Neural progenitor cell (in vitro differentiated cells): Measurements from ENCODE around the gene CNTN5. TPM values are rescaled to one million over a fixed set of nuclear protein-coding genes. Genes with fewer than 3 reads are reported as not detected.
A peak's percentile ranks its signal among the peaks of the same experiment; 100 is the strongest.

Experiments used
- DNase-seq: peaks from one replicate; pipeline ENCODE4 v3.0.0-alpha.2; 2016; ENCODE audit warnings: low spot score
- H2AFZ ChIP-seq: fragments of 200-600 bp; sonication (generic); replicated peaks from 2 replicates; pipeline ENCODE4 v1.6.1; 2016; ENCODE audit warnings: antibody characterized with exemption
- H3F3A ChIP-seq: fragments of 200-600 bp; sonication (generic); 2 replicates; pipeline ENCODE4 v1.6.1; 2016; ENCODE audit warnings: antibody characterized with exemption, low read depth
- H3K27ac ChIP-seq: fragments of 200-600 bp; sonication (generic); 2 replicates; pipeline ENCODE4 v1.5.1; 2016; ENCODE audit warnings: mild to moderate bottlenecking
- H3K27me3 ChIP-seq: fragments of 200-600 bp; sonication (generic); 2 replicates; pipeline ENCODE4 v1.6.1; 2016; ENCODE audit warnings: mild to moderate bottlenecking, moderate library complexity
- H3K36me3 ChIP-seq: fragments of 200-600 bp; sonication (generic); 2 replicates; pipeline ENCODE4 v1.5.1; 2016
- H3K4me1 ChIP-seq: fragments of 200-600 bp; sonication (generic); 2 replicates; pipeline ENCODE4 v1.6.1; 2016; ENCODE audit warnings: mixed run types
- H3K4me2 ChIP-seq: fragments of 200-600 bp; sonication (generic); 2 replicates; pipeline ENCODE4 v1.6.1; 2016
- H3K4me3 ChIP-seq: fragments of 200-600 bp; sonication (generic); 2 replicates; pipeline ENCODE4 v1.5.1; 2016
- H3K79me2 ChIP-seq: fragments of 200-600 bp; sonication (generic); 2 replicates; pipeline ENCODE4 v1.6.1; 2016; ENCODE audit warnings: low read depth
- H3K9ac ChIP-seq: fragments of 200-600 bp; sonication (generic); 2 replicates; pipeline ENCODE4 v1.6.1; 2016
- H3K9me3 ChIP-seq: fragments of 200-600 bp; sonication (generic); 2 replicates; pipeline ENCODE4 v1.5.1; 2016; ENCODE audit warnings: low read depth
- H4K20me1 ChIP-seq: fragments of 200-600 bp; sonication (generic); 2 replicates; pipeline ENCODE4 v1.6.1; 2016; ENCODE audit warnings: low read depth
- H3K27ac Mint-ChIP-seq: 3 replicates; pipeline ENCODE4 v1.8.0; 2021; ENCODE audit warnings: mixed read lengths
- H3K27me3 Mint-ChIP-seq: 2 replicates; pipeline ENCODE4 v1.8.0; 2022; ENCODE audit warnings: low read depth, mild to moderate bottlenecking, inconsistent platforms, moderate library complexity, mixed read lengths; ENCODE audit not compliant: insufficient read depth
- H3K36me3 Mint-ChIP-seq: 3 replicates; pipeline ENCODE4 v1.8.0; 2021; ENCODE audit warnings: mixed read lengths
- H3K4me1 Mint-ChIP-seq: 3 replicates; pipeline ENCODE4 v1.8.0; 2021; ENCODE audit warnings: mixed read lengths
- H3K4me3 Mint-ChIP-seq: 3 replicates; pipeline ENCODE4 v1.8.0; 2021; ENCODE audit warnings: mild to moderate bottlenecking, moderate library complexity, mixed read lengths
- H3K9me3 Mint-ChIP-seq: 3 replicates; pipeline ENCODE4 v1.8.0; 2020; ENCODE audit warnings: mixed read lengths
- CTCF ChIP-seq: fragments of 200-600 bp; sonication (generic); IDR thresholded peaks from 2 replicates; pipeline ENCODE4 v1.5.1; 2017; ENCODE audit warnings: antibody characterized with exemption, mild to moderate bottlenecking
- EZH2 ChIP-seq: fragments of 200-600 bp; sonication (generic); IDR thresholded peaks from 2 replicates; pipeline ENCODE4 v1.6.1; 2017; ENCODE audit warnings: antibody characterized with exemption, mild to moderate bottlenecking, moderate library complexity
- EZH2phosphoT487 ChIP-seq: fragments of 200-600 bp; sonication (generic); IDR thresholded peaks from 2 replicates; pipeline ENCODE4 v1.6.1; 2017; ENCODE audit warnings: antibody characterized with exemption
- total RNA-seq: library from RNA; depleted of rRNA; stranded (reverse); fragments of >200 nt; gene quantifications from 2 replicates; pipeline ENCODE4 v1.2.3, GENCODE V29; 2015; ENCODE audit warnings: low replicate concordance

Gene CNTN5
- total RNA-seq, 1 donor from 2014 or later, result 0.19 TPM

- Mint-ChIP-seq H3K27ac (no peak overlapping the region), H3K36me3 (no peaks in the 10 kb centered on the region), H3K9me3 (no peaks in the 10 kb centered on the region), H3K4me3 (no peak overlapping the region), H3K27me3 (no peaks in the 10 kb centered on the region), H3K4me1 (peaks cover 13% of the 10 kb centered on the region)
- DNase-seq, result no peak
- Histone ChIP-seq H3K9me3 (no peaks in the 10 kb centered on the region), H3K4me2 (no peak overlapping the region), H3K4me3 (no peak overlapping the region), H2AFZ (no peak overlapping the region), H4K20me1 (no peaks in the 10 kb centered on the region), H3K27me3 (no peaks in the 10 kb centered on the region), H3K9ac (no peak overlapping the region), H3K27ac (no peak overlapping the region), H3F3A (no peaks in the 10 kb centered on the region), H3K79me2 (no peaks in the 10 kb centered on the region), H3K4me1 (no peaks in the 10 kb centered on the region), H3K36me3 (no peaks in the 10 kb centered on the region)
- TF ChIP-seq CTCF, result no peak
- TF ChIP-seq EZH2, result no peak
- TF ChIP-seq EZH2phosphoT487, result no peak
These were observed 350.5 kb downstream of the CNTN5 start for GRCh38 chr11:99371257-99371656.

DNA sequence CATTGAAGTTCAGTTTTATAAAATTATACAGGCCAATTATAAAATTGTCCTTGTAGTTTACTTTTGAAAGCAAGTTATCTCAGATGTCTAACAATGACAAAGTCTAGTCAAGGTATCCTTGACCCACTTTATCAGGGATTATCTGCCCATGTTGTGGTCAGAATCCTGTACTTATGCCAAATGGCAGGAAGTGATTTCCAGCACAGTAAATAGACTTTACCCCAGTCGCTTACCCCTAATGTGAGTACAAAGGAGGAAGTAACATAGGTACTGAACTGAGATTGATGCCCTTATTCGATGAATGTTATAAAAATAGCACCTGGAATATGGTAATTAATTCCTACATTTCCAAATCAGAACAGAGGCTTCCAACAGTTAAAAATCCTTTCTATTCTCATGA is 355.7 kb downstream of the CNTN5 start:
- TF ChIP-seq CTCF (no peak), EZH2phosphoT487 (no peak), EZH2 (no peak)
- no peak overlapping the region for H3K4me3 Mint-ChIP-seq
- Histone ChIP-seq H3K27ac (no peak overlapping the region), H2AFZ (no peak overlapping the region), H3K4me3 (no peak overlapping the region), H3K9ac (no peak overlapping the region), H3K79me2 (no peaks in the 10 kb centered on the region), H3K4me2 (no peak overlapping the region), H3K27me3 (no peaks in the 10 kb centered on the region), H3K9me3 (no peaks in the 10 kb centered on the region), H3F3A (no peaks in the 10 kb centered on the region), H3K4me1 (no peaks in the 10 kb centered on the region), H4K20me1 (no peaks in the 10 kb centered on the region), H3K36me3 (no peaks in the 10 kb centered on the region)
- no peak overlapping the region for H3K27ac Mint-ChIP-seq
- H3K4me1 Mint-ChIP-seq, result no peaks in the 10 kb centered on the region
- no peaks in the 10 kb centered on the region for H3K36me3 Mint-ChIP-seq
- no peaks in the 10 kb centered on the region for H3K27me3 Mint-ChIP-seq
- H3K9me3 Mint-ChIP-seq, result no peaks in the 10 kb centered on the region
- DNase-seq, result no peak

DNA sequence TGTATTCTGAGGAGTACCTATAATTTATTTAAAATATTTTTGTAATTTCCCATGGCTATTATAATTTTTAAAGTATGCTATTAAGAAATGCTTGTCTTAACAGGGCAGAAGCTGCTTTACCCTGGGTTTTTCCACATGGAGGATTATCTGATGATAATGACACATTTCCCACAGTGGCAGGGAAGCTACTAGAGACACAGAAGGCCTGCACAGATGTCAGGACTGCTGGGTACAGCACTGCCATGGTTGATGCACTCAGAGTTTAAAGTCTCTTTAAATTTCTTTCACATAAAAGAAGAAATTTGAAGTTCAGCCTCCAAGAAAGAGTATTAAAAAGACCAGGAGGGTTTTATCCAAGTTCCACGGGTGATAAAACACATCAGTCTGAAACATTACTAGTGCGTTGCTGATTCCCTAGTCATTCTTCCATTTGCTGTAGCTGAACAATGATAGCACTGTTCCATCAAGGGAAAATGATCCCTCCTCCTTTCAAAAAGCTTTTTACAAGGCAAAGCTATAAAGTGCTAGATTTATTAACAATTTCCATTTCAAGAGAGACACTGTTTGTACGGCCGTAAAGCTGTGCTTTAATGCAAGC is 363.0 kb downstream of the CNTN5 start:
- H3K27me3 ChIP-seq, result no peaks in the 10 kb centered on the region
- no peaks in the 10 kb centered on the region for H3K9me3 ChIP-seq
- no peaks in the 10 kb centered on the region for H3K4me1 ChIP-seq
- no peak overlapping the region for H3K4me3 ChIP-seq
- Mint-ChIP-seq H3K27ac (no peak overlapping the region), H3K27me3 (no peaks in the 10 kb centered on the region), H3K4me1 (peaks cover 4% of the 10 kb centered on the region), H3K4me3 (no peak overlapping the region), H3K36me3 (no peaks in the 10 kb centered on the region), H3K9me3 (no peaks in the 10 kb centered on the region)
- H4K20me1 ChIP-seq, result no peaks in the 10 kb centered on the region
- no peaks in the 10 kb centered on the region for H3K36me3 ChIP-seq
- H2AFZ ChIP-seq, result peak overlapping the region; percentile 13
- TF ChIP-seq CTCF, result no peak
- no peak for TF ChIP-seq EZH2phosphoT487
- H3K9ac ChIP-seq, result no peak overlapping the region
- H3K79me2 ChIP-seq, result no peaks in the 10 kb centered on the region
- H3K27ac ChIP-seq, result no peak overlapping the region
- DNase-seq, result no peak
- no peak overlapping the region for H3K4me2 ChIP-seq
- no peaks in the 10 kb centered on the region for H3F3A ChIP-seq
